KBM-7 (cell line): ENCODE results near the gene DDX25.

ENCODE experiments used
- DNase-seq: peaks from one replicate; pipeline ENCODE4 v3.0.0-alpha.2; 2015
- in situ Hi-C: fragments of 300-500 bp; cut with MboI; formaldehyde crosslinking; loops from 2 replicates; pipeline ENCODE4 v1.14.3; 2020; ENCODE audit warnings: low sequenced_read_pairs, low pct_unique_long_range_greater_than_20kb, mixed read lengths

Gene DDX25

DNA sequence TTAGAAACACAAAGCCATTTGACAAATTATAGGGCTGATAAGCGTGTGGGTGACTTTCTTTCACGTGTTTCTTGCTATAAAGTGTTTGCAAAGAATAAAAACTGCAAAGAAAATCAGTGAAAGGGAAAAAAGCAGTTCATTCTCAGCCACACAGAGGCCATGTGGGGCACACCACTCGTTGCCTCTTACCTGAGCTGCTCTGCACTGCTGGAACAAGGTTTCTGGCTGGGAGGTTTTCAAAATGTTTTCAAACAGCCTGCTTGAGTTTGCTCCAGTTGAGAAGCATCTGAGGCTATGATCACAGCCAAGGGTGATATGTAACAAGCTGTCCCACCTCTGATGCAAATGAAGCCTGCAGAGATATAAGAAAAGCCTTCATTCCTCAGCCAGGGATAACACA is 26.8 kb downstream of the DDX25 start:
- in situ Hi-C loops = no loop called here
- DNase-seq = no peak

DNA sequence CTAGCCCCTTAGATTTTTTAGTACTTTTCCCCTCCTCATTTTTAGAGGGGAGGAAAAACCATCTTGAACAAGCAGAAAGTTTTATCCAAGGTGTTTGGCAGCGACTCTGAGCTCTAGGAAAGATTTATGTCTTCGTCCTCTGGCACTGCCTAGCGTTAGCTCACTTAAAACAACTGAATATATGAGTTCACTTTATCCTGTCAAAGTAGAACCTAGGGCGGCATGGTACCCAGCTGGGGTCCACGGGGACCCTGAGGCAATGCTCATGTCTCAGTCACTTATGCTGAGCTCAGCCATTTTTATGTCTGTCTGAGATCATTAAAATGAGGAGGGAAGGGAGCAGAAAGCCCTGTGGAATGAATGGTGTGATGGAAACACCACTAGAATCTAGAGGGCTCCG is 27.4 kb downstream of the DDX25 start:
- in situ Hi-C loops = no loop called here
- no peak for DNase-seq

DNA sequence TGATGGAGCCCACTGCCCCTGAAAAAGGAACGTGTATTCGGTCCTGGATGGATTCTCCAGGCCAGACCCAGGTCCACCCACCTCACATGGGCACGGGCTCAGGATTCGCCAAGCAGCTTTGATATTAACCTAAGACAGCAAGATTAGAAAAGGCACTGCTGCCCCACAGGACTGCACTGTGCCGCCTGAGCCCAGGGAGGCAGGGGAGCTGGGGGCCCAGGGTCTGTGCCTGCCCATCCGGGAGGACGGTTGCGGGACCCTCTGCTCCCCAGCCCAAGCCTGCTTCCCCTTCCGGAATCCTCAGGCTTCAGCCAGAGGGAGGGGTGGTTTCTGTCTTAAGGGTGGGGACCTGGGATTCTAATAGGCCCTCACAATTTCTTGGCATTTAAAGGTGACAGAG is 28.0 kb downstream of the DDX25 start:
- DNase-seq = no peak
- in situ Hi-C loops = no loop called here

DNA sequence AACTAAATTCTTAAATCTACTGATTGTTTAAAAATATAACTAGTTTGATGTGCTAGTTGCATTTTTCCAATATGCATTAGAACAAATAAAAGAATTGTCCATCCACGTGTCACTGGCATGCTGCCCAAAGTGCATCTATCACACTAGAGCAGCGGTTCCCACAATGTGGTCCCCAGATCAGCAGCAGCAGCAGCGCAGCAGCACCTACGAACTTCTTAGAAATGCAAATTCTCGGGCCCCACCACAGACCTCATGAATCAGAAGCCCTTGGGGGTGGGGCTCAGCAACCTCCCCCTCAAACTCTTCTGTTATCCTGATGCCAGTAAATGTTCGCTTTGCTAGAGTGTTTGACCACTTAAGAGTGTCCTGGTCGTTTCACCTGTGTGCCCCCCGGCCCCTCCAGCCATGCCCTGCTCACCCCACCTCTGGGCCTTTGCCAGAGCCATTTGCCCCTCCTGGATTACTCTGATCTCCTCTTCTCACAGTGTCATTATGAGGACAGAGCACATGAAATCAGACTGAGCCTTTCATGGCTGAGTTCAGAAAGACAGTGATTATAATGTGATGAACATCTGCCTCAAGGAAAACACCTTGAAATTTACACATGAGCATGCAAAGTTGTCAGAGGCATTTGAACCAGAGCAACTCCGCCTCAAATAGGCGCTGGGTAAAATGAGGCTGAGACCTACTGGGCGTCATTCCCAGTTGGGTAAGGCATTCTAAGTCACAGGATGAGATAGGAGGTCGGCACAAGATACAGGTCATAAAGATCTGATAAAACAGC is 28.9 kb downstream of the DDX25 start:
- in situ Hi-C loops = no loop called here

DNA sequence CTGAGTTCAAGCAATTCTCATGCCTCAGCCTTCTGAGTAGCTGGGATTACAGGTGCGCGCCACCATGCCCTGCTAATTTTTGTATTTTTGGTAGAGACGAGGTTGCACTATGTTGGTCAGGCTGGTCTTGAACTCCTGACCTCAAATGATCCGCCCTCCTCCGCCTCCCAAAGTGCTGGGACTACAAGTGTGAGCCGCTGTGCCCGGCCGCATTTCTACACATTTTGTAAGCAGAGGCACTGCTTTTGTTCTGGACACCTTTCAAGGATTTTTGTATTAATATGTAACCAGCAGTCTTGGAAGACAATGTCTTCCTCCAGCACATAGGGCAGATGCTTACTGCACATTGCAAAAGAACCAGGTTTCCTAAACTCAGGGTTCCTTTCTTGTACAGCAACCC is 30.2 kb downstream of the DDX25 start:
- in situ Hi-C loops = no loop called here
- DNase-seq = no peak

More for the DNA sequence above, 28.9 kb downstream of the DDX25 start:
- DNase-seq = no peak

DNA sequence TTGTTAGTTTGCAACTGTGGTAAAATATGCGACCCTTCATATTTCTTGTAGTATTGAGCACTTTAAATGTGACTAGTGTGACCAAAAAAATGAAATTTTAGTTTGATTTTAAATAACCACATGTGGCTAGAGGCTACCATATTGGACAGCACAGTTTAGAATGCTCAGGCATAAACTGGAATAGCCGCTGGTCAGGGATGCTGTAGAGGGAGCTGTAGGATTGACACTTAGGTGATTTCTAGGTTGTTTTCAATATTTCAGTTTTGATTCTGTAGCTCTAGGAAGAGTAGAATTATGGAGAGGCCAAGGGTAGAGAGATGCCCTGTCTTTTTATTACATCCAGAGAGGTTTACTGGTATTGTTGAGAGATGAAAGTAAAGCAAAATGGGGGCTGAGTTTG is 30.7 kb downstream of the DDX25 start:
- no peak for DNase-seq
- in situ Hi-C loops = no loop called here

DNA sequence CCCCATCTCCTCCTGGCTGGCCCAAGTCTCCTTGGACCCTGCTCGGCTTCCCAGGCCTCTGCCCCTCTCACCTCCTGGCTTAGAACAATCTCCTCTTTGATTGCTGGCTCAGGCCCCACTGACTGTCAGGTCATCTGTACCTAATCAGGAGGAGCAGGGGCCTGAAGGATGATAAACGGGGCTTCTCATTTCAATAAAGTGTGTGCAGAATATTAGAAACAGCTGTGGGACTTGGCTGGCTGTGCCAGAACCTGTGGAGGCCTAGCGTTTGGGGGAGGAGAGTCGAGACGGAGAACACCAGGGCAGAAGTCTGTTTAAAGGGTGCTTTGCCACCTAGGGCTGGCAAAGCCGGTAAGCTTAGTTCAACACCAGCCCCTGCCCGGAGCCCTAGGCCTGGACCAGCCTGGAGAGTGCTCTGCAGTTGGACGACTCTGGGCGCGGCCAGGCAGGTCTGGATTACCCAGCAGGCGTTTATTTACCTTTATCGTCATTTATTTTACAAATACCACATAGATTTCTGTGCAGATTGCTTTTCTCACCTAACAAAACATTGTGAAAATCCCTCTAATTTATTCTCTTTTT is 31.4 kb downstream of the DDX25 start:
- in situ Hi-C loops = no loop called here

DNA sequence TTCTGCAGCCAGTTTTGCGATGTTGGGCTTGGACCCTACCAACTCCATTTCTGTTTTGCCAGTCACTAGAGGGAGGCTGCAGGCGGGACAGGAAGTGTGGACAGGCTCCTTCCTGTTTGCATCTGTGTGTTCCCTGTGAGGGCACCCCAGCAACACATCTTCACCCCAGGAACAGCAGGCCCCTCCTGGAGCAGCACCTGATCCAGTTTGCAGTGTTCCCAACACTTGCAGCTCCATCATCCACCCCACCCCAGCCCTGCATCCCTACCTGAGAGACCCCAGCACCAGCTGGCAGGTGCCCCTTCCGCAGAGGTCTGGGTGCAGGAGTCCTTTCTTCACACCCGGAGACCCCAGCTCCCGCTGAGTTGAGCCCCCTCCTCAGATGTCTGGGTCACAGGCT is 34.1 kb downstream of the DDX25 start:
- no peak for DNase-seq
- in situ Hi-C loops = no loop called here

More for the DNA sequence above, 31.4 kb downstream of the DDX25 start:
- DNase-seq = no peak

DNA sequence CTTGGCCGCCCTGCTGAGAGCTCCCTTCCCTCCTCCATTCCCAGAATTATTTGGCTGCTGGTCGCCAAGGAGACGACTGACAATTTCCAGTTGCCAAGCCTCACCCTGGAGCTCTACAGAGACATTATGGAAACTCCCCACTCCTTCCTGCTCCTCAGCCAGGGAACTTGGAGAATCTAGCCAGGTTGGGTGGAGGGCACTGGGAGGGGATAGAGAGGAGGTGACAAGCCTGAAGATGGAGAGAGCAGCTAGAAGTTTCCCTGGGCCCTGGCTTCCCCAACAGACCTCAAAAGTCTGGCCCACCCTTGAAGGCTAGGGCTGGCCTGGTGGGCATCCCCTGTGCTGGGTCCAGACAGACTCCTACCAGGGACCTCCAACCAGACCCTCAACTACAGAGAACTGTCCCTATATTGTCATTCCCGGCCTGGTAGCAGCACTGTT is 34.8 kb downstream of the DDX25 start:
- no peak for DNase-seq
- in situ Hi-C loops = no loop called here

DNA sequence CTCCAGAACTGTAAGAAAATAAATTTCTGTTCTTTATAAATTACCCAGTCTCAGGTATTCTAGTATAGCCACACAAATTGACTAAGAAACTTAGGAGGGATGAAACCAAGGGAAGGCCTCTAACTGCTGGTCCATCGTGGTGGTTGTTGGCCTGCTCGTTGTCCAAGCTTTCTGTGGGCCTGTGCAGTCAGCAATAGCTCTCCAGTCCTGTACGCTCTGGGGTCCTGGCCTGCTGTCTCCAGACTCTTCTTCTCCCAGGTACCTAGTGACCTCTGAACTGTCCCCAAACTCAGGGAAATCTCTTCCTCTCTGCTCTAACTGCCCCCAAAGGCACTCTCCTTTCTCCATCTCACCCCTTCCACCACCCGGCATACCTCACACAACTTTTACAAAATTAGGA is 35.8 kb downstream of the DDX25 start:
- in situ Hi-C loops = no loop called here
- DNase-seq = no peak

DNA sequence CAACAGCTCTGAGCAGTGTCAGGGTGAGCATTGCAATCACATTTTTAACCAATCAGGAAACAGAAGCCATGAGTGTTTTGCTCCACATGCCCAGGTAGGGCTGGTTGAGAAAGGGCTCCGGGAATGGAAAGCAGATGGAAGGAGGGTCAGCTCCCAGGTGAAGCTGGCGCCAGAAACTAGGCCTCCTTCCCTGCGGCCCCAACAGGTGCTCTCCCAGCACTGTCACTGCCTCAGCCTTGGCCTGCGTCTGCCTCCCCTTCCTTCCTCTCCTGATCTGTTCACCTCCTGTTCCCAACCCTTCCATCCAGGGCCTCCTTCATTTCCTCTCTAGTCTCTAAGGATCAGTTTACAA is 36.9 kb downstream of the DDX25 start:
- no peak for DNase-seq
- in situ Hi-C loops = no loop called here

DNA sequence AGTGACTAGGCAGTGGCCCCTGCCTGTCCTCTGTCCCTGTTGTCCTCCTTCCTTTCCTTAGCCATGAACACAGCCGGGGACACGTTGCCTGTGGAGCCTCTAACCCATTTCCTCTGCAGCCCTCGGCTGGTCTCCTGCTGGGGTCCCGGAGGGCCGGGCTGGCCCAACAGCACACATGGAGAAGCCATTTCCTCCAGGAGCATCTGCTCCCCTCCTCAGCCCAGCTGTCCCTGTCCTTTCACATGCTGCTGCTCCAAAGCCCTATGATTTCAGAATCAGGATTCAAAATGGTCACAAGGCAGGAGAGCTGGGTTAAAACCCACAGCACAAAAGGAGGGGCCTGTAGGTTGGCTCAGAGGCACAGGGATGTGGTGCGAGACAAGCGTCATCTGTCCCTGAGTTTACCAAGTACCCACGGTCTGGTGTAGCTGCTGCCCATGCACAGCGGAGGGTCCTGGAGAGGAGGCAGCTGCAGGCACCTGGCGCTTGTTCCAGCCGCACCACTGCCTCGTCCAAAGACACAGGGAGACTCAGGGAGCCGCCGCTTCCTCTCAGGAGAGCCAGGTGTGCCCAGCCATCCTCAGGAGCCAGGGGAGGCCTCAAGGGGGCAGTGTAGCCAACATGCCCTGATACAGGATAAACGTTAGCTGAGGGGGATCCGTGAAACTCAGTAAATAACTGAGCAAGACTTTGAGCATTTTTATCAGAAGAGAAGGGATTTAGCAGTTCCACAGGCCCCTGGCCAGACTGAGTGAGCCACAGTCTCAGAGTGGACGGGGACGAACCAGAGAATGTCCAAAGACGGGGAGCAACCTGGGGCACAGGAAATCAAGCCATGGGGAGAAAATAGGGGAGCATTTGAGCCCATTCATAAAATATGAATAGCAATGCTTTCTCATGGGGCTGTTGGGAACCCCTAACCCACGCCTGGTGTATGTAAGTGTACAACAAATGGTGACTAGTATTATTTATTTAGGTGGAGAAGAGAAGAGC is 37.6 kb downstream of the DDX25 start:
- in situ Hi-C loops = no loop called here
- DNase-seq = peak; percentile 18

DNA sequence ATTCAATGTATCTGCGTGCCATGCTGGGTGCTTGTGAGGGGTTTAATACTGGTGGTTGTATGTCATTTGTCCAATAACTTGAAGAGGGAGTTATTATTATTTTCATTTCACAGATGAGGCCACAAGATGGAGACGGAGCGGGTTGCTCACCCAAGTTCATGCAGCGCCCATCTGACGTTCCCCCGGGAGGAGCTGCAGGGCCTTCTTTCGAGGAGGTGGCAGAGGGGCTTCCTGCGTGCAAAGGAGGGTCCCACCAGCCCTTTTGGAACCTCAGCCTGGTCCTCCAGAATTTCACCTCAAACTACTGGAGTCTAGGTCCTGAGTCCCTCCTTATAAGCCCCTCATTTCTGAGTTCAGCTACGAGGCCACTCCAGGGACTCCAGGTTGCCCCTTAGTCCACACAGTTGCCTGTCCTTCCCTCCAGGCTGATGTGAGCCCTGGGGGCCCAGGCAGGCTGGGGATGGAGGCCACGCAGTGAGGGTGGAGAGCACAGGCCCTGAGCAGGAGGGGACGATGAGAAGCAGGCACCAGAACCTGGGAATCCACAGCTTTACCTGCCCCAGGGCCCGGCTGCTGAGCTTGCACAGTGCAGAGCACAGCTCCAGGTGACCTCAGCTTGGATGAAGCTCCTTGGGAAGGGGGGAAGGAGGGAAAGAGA is 38.6 kb downstream of the DDX25 start:
- in situ Hi-C loops = no loop called here
- no peak for DNase-seq

DNA sequence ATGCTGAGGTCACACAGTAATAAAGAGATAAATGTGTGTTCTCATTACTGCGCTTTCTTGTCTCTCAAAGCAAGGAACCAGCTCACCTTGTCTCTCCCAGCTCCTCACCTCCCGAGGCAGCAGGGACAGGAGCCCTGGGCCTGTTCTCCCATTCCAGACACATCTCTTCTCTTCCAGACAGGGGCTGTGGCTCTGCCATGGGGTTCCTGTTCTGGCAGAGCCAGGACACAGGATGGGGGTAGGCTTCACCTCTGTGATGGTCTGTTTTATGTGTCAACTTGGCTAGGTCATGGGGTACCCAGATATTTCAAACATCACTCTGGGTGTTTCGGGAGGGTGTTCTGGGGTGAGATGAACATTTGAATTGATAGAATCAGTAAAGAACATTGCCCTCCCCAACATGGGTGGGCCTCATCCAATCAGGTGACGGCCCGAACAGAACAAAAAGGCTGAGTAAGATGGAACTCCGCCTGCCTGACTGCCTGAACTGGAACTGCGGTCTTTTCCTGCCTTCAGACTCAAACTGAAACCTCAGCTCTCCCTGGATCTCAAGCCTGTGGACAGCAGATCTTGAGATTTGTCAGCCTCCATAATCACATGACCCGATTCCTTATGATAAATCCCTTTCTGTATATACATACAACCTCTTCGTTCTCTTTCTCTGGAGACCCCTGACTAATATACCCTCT is 39.5 kb downstream of the DDX25 start:
- in situ Hi-C loops = no loop called here
- no peak for DNase-seq

DNA sequence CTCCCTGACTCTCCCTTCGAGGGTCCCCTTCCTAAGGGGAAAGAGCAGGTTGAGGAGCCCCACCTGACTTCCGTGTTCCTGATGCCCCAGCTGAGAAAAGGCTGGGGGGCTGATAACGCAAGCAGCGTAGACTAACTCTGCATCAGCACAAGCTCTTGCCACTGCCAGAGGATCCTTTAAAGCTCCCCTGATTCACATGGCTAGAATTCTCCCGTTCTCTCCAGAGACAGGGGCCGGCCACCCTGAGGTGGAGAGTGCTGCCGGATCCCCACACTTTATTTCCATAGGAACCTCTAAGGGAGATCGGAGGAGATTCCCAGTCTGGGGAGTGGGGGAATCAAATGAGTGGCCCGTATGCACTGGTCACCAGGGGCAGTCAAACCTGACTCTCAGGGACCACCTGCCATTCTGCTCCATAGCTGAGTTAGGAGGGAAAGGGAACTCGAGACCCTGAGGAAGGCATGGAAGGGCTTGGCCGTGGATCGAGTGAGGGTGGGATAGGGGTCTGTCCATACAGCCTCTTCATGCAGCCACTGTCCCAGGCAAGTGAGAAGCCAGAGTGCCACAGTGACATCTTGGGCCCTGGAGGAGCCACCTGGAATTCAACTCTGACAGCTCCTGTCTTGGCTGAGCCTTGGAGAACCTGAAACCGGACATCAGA is 40.2 kb downstream of the DDX25 start:
- DNase-seq = no peak

DNA sequence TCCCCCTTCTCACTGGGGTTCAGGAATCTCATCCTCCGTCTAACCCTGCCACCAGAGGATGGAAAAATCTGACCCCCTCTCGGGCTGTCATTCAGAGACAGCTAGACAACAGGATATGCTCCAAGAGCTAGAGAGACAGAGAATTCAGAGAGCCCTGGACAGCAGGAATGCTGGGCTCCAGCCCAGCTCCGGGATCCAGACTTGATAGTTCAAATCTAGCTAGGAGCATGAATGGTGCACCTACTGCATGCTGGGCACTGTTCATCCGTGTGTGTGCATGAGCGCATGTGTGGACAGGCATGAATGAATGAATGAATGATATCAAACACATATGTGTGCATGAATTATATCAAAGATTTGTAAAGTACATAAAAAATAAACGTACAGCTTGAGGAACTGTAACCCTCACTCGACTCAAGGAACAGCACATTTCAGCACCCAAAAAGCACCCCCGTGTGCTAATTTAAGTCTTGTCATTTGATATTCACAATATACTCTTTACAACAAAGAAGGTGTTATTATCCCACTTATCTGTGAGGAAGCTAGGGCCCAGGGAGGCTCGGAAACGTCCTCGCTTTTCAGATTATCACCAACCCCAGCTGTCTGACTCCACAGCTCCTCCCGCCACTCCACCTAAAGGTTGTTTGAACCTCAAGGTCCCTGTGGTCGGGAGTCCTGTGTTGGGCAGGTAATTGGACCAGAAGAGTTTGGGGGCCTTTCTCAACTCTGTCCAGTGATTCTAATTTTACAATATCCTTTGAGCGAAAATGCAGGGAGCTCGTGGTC is 40.9 kb downstream of the DDX25 start:
- no peak for DNase-seq
- in situ Hi-C loops = no loop called here

More for the DNA sequence above, 40.2 kb downstream of the DDX25 start:
- in situ Hi-C loops = no loop called here

DNA sequence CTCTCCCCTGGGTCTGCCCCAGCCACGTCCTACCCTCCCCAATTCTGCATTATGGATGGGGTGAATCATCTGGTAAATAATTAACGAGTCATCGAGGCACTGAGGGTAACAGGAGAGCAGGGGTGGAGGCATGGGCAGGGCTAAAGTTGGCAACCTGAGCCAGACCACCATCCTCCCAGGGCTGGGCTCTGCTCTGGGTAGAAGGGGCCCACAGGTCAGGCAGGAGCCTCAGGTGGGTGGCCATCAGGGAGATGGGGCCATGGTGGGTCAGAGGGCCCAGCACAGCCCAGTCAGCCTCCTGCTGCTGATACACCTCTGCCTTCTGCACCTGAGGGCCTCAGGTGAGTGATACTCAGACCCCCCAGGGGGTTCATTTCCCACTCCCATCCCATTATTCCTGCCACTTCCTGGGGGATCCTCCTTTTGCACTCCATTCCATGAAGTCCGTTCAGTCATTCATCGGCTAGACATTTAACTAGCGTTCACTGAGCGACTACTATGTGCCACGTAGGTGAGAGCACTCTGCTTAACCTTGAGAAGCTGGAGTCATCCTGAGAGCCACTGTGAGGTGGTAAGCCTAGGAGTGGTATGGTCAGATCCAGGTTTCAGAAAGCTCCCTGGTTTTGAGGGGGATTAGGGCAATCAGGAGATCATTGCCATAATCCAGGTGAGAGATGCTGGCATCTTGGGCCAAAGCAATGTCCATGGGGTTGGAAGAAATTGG is 41.7 kb downstream of the DDX25 start, which contains the start of gene VSIG10L2:
VSIG10L2 (plus strand) TSS at position 248 of the 724 bp plus-strand sequence; CDS start at position 260, 12 bp downstream.
- in situ Hi-C loops = no loop called here
- no peak for DNase-seq
